Neural cell (in vitro differentiated cells): ENCODE data around the gene BRSK2. TPM values are rescaled to one million over a fixed set of nuclear protein-coding genes. Genes with fewer than 3 reads are reported as not detected.

Source experiments
- H2AFZ ChIP-seq: fragments of 200-600, 300-800 bp; sonication (generic), shearing (Covaris generic); 2 replicates; pipeline ENCODE4 v1.6.0; 2014; ENCODE audit warnings: low read depth, mild to moderate bottlenecking, antibody characterized with exemption, low read length, moderate library complexity
- H3F3A ChIP-seq: fragments of 200-600 bp; shearing (Covaris generic); 2 replicates; pipeline ENCODE4 v1.6.1; 2016; ENCODE audit warnings: mild to moderate bottlenecking, moderate library complexity, mixed read lengths, antibody characterized with exemption, low read length; ENCODE audit not compliant: insufficient read depth, poor library complexity, severe bottlenecking
- H3K27ac ChIP-seq: fragments of 200-600, 300-800 bp; sonication (generic), shearing (Covaris generic); 2 replicates; pipeline ENCODE4 v1.5.1; 2014; ENCODE audit warnings: mild to moderate bottlenecking, low read length, moderate library complexity
- H3K27me3 ChIP-seq: fragments of 300-800, 200-600 bp; sonication (generic), shearing (Covaris generic); 2 replicates; pipeline ENCODE4 v1.6.0; 2014; ENCODE audit warnings: mild to moderate bottlenecking, low read depth, low read length, moderate library complexity; ENCODE audit not compliant: insufficient read depth
- H3K36me3 ChIP-seq: fragments of 300-800, 200-600 bp; sonication (generic), shearing (Covaris generic); 2 replicates; pipeline ENCODE4 v1.5.1; 2014; ENCODE audit warnings: mild to moderate bottlenecking, antibody characterized with exemption, low read length, moderate library complexity; ENCODE audit not compliant: insufficient read depth
- H3K4me2 ChIP-seq: fragments of 300-800, 200-600 bp; sonication (generic), shearing (Covaris generic); 2 replicates; pipeline ENCODE4 v1.6.0; 2014; ENCODE audit warnings: mild to moderate bottlenecking, low read length
- H3K4me3 ChIP-seq: fragments of 300-800, 200-600 bp; sonication (generic), shearing (Covaris generic); 2 replicates; pipeline ENCODE4 v1.5.1; 2014; ENCODE audit warnings: mild to moderate bottlenecking, low read length, moderate library complexity
- H3K79me2 ChIP-seq: fragments of 200-600 bp; shearing (Covaris generic); replicated peaks from 2 replicates; pipeline ENCODE4 v1.6.0; 2014; ENCODE audit warnings: mild to moderate bottlenecking, low read length, moderate library complexity; ENCODE audit not compliant: insufficient read depth
- H3K9ac ChIP-seq: fragments of 300-800, 200-600 bp; sonication (generic), shearing (Covaris generic); 2 replicates; pipeline ENCODE4 v1.6.1; 2016; ENCODE audit warnings: mild to moderate bottlenecking, low read length, mixed read lengths
- H3K9me2 ChIP-seq: fragments of 200-600 bp; shearing (Covaris generic); 2 replicates; pipeline ENCODE4 v1.6.1; 2016; ENCODE audit warnings: mild to moderate bottlenecking, low read length, mixed read lengths; ENCODE audit not compliant: insufficient read depth
- H3K9me3 ChIP-seq: fragments of 200-600, 300-800 bp; sonication (generic), shearing (Covaris generic); 2 replicates; pipeline ENCODE4 v1.6.1; 2016; ENCODE audit warnings: mild to moderate bottlenecking, mixed run types, low read length, moderate library complexity, mixed read lengths
- H4K20me1 ChIP-seq: fragments of 200-600 bp; shearing (Covaris generic); 2 replicates; pipeline ENCODE4 v1.6.1; 2016; ENCODE audit warnings: mild to moderate bottlenecking, mixed run types; ENCODE audit not compliant: insufficient read depth
- EP300 ChIP-seq: fragments of 450-650 bp; conservative IDR thresholded peaks from 2 replicates; pipeline ENCODE4 v1.6.1; 2014; ENCODE audit warnings: antibody characterized with exemption, mild to moderate bottlenecking, moderate library complexity; ENCODE audit not compliant: poor library complexity, severe bottlenecking
- EZH2 ChIP-seq: fragments of 200-600, 300-800 bp; shearing (Covaris generic), sonication (generic); IDR thresholded peaks from 2 replicates; pipeline ENCODE4 v1.6.1; 2014; ENCODE audit warnings: antibody characterized with exemption, low read length, borderline replicate concordance, mild to moderate bottlenecking; ENCODE audit not compliant: insufficient read depth, poor library complexity, severe bottlenecking
- MXI1 ChIP-seq: fragments of 450-650 bp; conservative IDR thresholded peaks from 2 replicates; pipeline ENCODE4 v1.6.1; 2014; ENCODE audit warnings: antibody characterized with exemption, mild to moderate bottlenecking; ENCODE audit not compliant: poor library complexity, severe bottlenecking
- POLR2AphosphoS5 ChIP-seq: IDR thresholded peaks from 2 replicates; pipeline ENCODE4 v1.6.1; 2012
- RAD21 ChIP-seq: fragments of 450-650 bp; conservative IDR thresholded peaks from 2 replicates; pipeline ENCODE4 v1.6.1; 2014; ENCODE audit warnings: antibody characterized with exemption, mild to moderate bottlenecking, moderate library complexity
- SMC3 ChIP-seq: fragments of 450-650 bp; conservative IDR thresholded peaks from 2 replicates; pipeline ENCODE4 v1.6.1; 2014; ENCODE audit warnings: antibody characterized with exemption, mild to moderate bottlenecking, moderate library complexity; ENCODE audit not compliant: poor library complexity
- TAF1 ChIP-seq: IDR thresholded peaks from 2 replicates; pipeline ENCODE4 v1.6.1; 2012; ENCODE audit warnings: low read depth
- polyA plus RNA-seq: library from polyadenylated mRNA; depleted of rRNA; stranded (reverse); fragments of >200 nt; gene quantifications from 2 replicates; pipeline ENCODE4 v1.2.3, GENCODE V29; 2014
- TF ChIP-seq, protein P1 (sequence below): fragments of 450-650 bp; IDR thresholded peaks from 2 replicates; pipeline ENCODE4 v1.5.1; 2014; ENCODE audit warnings: antibody characterized with exemption, mild to moderate bottlenecking, moderate library complexity; ENCODE audit not compliant: poor library complexity, severe bottlenecking
- TF ChIP-seq, protein P2 (sequence below): IDR thresholded peaks from 2 replicates; pipeline ENCODE4 v1.6.1; 2012; ENCODE audit warnings: borderline replicate concordance

The BRSK2 gene
- polyA plus RNA-seq, 1 donor from 2014 or later, result 47.5 TPM

DNA sequence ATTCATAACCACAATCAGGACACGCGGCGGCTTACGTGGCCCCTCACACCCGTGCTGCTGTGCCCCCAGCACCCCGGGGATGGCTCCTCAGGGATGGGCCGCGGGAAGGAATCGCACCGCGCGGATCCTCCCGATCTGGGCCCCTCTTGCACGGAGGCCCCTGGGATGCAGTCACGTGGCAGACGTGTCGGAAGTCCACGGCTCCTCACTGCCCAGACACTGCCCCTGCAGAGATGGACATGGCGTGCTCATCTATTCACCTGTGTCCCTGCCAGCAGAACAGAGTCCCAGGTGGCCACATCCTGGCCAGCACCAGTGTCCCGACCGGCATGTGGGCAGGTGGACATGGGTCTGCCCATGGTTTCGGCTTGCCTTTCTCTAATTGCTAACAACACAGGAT is 84.1 kb downstream of the BRSK2 start:
- no peak overlapping the region for H2AFZ ChIP-seq
- no peak overlapping the region for H3K4me3 ChIP-seq
- H3K4me2 ChIP-seq, result no peak overlapping the region
- TF ChIP-seq, protein P1, sequence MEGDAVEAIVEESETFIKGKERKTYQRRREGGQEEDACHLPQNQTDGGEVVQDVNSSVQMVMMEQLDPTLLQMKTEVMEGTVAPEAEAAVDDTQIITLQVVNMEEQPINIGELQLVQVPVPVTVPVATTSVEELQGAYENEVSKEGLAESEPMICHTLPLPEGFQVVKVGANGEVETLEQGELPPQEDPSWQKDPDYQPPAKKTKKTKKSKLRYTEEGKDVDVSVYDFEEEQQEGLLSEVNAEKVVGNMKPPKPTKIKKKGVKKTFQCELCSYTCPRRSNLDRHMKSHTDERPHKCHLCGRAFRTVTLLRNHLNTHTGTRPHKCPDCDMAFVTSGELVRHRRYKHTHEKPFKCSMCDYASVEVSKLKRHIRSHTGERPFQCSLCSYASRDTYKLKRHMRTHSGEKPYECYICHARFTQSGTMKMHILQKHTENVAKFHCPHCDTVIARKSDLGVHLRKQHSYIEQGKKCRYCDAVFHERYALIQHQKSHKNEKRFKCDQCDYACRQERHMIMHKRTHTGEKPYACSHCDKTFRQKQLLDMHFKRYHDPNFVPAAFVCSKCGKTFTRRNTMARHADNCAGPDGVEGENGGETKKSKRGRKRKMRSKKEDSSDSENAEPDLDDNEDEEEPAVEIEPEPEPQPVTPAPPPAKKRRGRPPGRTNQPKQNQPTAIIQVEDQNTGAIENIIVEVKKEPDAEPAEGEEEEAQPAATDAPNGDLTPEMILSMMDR, result no peak
- TF ChIP-seq MXI1 (no peak), POLR2AphosphoS5 (no peak), TAF1 (no peak), EZH2 (no peak), SMC3 (no peak), RAD21 (no peak), EP300 (no peak)
- TF ChIP-seq, protein P2, sequence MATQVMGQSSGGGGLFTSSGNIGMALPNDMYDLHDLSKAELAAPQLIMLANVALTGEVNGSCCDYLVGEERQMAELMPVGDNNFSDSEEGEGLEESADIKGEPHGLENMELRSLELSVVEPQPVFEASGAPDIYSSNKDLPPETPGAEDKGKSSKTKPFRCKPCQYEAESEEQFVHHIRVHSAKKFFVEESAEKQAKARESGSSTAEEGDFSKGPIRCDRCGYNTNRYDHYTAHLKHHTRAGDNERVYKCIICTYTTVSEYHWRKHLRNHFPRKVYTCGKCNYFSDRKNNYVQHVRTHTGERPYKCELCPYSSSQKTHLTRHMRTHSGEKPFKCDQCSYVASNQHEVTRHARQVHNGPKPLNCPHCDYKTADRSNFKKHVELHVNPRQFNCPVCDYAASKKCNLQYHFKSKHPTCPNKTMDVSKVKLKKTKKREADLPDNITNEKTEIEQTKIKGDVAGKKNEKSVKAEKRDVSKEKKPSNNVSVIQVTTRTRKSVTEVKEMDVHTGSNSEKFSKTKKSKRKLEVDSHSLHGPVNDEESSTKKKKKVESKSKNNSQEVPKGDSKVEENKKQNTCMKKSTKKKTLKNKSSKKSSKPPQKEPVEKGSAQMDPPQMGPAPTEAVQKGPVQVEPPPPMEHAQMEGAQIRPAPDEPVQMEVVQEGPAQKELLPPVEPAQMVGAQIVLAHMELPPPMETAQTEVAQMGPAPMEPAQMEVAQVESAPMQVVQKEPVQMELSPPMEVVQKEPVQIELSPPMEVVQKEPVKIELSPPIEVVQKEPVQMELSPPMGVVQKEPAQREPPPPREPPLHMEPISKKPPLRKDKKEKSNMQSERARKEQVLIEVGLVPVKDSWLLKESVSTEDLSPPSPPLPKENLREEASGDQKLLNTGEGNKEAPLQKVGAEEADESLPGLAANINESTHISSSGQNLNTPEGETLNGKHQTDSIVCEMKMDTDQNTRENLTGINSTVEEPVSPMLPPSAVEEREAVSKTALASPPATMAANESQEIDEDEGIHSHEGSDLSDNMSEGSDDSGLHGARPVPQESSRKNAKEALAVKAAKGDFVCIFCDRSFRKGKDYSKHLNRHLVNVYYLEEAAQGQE, result no peak
- H3K9me2 ChIP-seq, result no peaks in the 10 kb centered on the region
- H3F3A ChIP-seq, result no peaks in the 10 kb centered on the region
- H3K9ac ChIP-seq, result no peak overlapping the region
- H3K27me3 ChIP-seq, result no peaks in the 10 kb centered on the region
- no peak overlapping the region for H3K27ac ChIP-seq
- no peaks in the 10 kb centered on the region for H3K79me2 ChIP-seq
- H4K20me1 ChIP-seq, result no peaks in the 10 kb centered on the region
- no peaks in the 10 kb centered on the region for H3K9me3 ChIP-seq
- peaks cover 4% of the 10 kb centered on the region for H3K36me3 ChIP-seq

DNA sequence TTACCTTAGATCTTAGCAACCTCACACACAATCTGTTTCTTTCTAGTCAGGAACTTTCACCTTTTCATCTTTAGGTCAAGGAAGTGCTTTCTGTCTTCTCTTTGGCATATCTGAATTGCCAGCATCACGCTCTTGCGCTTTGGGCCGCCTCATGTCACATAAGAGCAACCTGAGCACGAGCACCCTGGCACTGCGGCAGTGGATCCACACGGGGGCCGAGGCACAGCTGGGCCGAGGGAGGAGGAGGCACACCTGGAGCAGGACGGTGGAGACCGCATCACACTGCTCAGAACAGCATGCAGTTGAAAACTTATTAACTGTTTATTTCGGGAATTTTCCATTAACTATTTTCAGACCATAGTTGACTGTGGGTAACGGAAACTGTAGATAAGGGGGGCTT is 86.1 kb downstream of the BRSK2 start:
- no peak overlapping the region for H3K27ac ChIP-seq
- no peak overlapping the region for H2AFZ ChIP-seq
- H3K4me3 ChIP-seq, result no peak overlapping the region
- H3K4me2 ChIP-seq, result no peak overlapping the region
- no peak overlapping the region for H3K9ac ChIP-seq
- no peaks in the 10 kb centered on the region for H3K79me2 ChIP-seq
- no peaks in the 10 kb centered on the region for H3K9me2 ChIP-seq
- H3K9me3 ChIP-seq, result no peaks in the 10 kb centered on the region
- no peaks in the 10 kb centered on the region for H4K20me1 ChIP-seq
- H3K27me3 ChIP-seq, result no peaks in the 10 kb centered on the region
- TF ChIP-seq POLR2AphosphoS5, result no peak
- TF ChIP-seq RAD21, result no peak
- TF ChIP-seq MXI1, result no peak
- TF ChIP-seq, protein P1, result no peak
- no peak for TF ChIP-seq EZH2
- TF ChIP-seq TAF1, result no peak
- TF ChIP-seq EP300, result no peak
- no peak for TF ChIP-seq SMC3
- TF ChIP-seq, protein P2, result no peak
- no peaks in the 10 kb centered on the region for H3F3A ChIP-seq
- peaks cover 4% of the 10 kb centered on the region for H3K36me3 ChIP-seq
